HEK293T (cell line): ENCODE results near the gene CCDC167.

Experiments used
- ARNT ChIP-seq: fragments of 450-650 bp; IDR thresholded peaks from 2 replicates; pipeline ENCODE4 v1.6.1; 2017; ENCODE audit warnings: mild to moderate bottlenecking
- FOXA1 ChIP-seq: fragments of 450-650 bp; IDR thresholded peaks from 2 replicates; pipeline ENCODE4 v1.6.1; 2016; ENCODE audit warnings: mild to moderate bottlenecking
- HDGF ChIP-seq: fragments of 450-650 bp; IDR thresholded peaks from 2 replicates; pipeline ENCODE4 v1.6.1; 2017; ENCODE audit warnings: antibody characterized with exemption, borderline replicate concordance
- NFRKB ChIP-seq: fragments of 450-650 bp; IDR thresholded peaks from 2 replicates; pipeline ENCODE4 v1.6.1; 2016; ENCODE audit warnings: mild to moderate bottlenecking, moderate library complexity
- SUZ12 ChIP-seq: fragments of 450-650 bp; IDR thresholded peaks from 2 replicates; pipeline ENCODE4 v1.6.1; 2016; ENCODE audit warnings: mild to moderate bottlenecking

DNA sequence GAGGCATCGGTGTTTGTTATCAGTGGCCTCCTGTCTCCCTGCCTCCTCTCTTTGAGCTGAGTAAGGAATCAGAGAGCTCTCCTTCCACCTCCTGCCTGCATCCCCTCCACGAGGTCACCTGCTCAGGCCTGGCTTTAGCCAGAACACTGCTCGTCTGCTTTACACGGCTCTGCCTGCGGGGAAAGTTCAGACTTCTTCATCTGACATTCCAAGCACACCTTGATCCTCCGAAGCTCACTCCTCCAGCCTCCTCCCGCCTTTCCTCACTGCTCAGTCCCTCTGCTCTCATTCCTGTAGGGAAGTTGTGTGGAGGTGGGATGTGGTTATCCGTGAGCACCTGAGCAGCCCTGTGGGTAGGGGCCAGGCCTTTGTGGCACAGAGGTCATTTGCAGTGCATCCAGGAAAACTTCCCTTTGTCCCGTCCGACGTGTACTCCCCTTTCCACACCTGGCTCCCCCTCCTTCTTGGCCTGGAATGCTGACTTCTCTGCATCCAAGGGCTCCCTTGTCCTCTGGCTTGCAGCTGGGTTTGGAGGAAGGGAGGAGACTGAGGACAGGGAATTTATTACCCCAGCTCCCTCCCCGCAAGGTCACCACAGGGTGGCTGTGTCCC is 12.8 kb upstream of the CCDC167 start:
- TF ChIP-seq FOXA1 (no peak), ARNT (no peak), HDGF (no peak), SUZ12 (no peak), NFRKB (no peak)
